HCT116 (cell line): ENCODE results near the gene OR51F1. TPM values are rescaled to one million over a fixed set of nuclear protein-coding genes. Genes with fewer than 3 reads are reported as not detected.

Experiments used
- ATAC-seq: fragments of 200-7000 bp; cut with Tn5 transposase; 2 replicates; pipeline ENCODE4 v1.9.1; 2020; ENCODE audit warnings: mild to moderate bottlenecking, moderate library complexity
- BruUV-seq: library from RNA; stranded (reverse); fragments of 400-500 nt; replicated peaks from 2 replicates; lab custom pipeline; 2021; lab: Mats Ljungman, UMichigan
- CTCF ChIA-PET: fragments of 300-600 bp; sonication (Branson Sonifier 250); formaldehyde crosslinking; loops from one replicate; lab custom pipeline; 2021; ENCODE audit warnings: antibody characterized with exemption; lab: Charles Lee
- POLR2A ChIA-PET: fragments of 300-600, 350-600 bp; sonication (Branson Sonifier 250); formaldehyde crosslinking; loops from one replicate; lab custom pipeline; 2021; ENCODE audit warnings: antibody characterized with exemption; lab: Charles Lee
- RAD21 ChIA-PET, 2 experiments: fragments of 300-600 bp; sonication (Branson Sonifier 250); formaldehyde crosslinking; loops; one replicate each; lab custom pipeline; 2023; ENCODE audit warnings: low total read pairs in 2 of 2; ENCODE audit not compliant: uncharacterized antibody in 2 of 2, unreplicated experiment in 2 of 2, low non-redundant PET in 1 of 2; lab: Charles Lee
- DNase-seq: peaks from one replicate; pipeline ENCODE4 v3.0.0-alpha.2; 2010; ENCODE audit warnings: low read depth, low spot score
- H2AFZ ChIP-seq: fragments of 200-600 bp; shearing (Covaris generic), sonication (generic); 2 replicates; pipeline ENCODE4 v1.6.1; 2017; ENCODE audit warnings: low read depth, mixed run types, mixed read lengths, antibody characterized with exemption, low read length; ENCODE audit not compliant: poor library complexity, severe bottlenecking
- H3K27ac ChIP-seq: 2 replicates; pipeline ENCODE4 v1.5.1; 2012; ENCODE audit warnings: low read depth, low read length
- H3K27me3 ChIP-seq: fragments of 200-600 bp; sonication (generic); 2 replicates; pipeline ENCODE4 v1.6.1; 2016; ENCODE audit warnings: mixed run types, low read length, mixed read lengths; ENCODE audit not compliant: insufficient read depth
- H3K36me3 ChIP-seq, 2 experiments: fragments of 200-500 bp in 1 of 2; fragments of 200-600 bp in 1 of 2; sonication (Bioruptor generic) in 1 of 2; sonication (generic) in 1 of 2; 2 replicates each; pipeline versions ENCODE4 v1.5.1 to v1.6.1; 2014 to 2016; ENCODE audit warnings: low read length in 2 of 2, inconsistent platforms in 1 of 2, mixed read lengths in 1 of 2, mixed run types in 1 of 2; ENCODE audit not compliant: insufficient read depth in 2 of 2, control insufficient read depth in 1 of 2
- H3K4me1 ChIP-seq, 2 experiments: fragments of 200-600 bp in 1 of 2; sonication (generic) in 1 of 2; 2 replicates each; pipeline versions ENCODE4 v1.5.1 to v1.6.1; 2012 to 2017; ENCODE audit warnings: low read length in 2 of 2, inconsistent platforms in 1 of 2, mild to moderate bottlenecking in 1 of 2, mixed read lengths in 1 of 2, mixed run types in 1 of 2, moderate library complexity in 1 of 2; ENCODE audit not compliant: insufficient read depth in 2 of 2, control insufficient read depth in 1 of 2
- H3K4me2 ChIP-seq: fragments of 200-600 bp; sonication (generic); 2 replicates; pipeline ENCODE4 v1.6.1; 2017; ENCODE audit warnings: mixed run types, low read length, mixed read lengths
- H3K4me3 ChIP-seq, 2 experiments: fragments of 200-600 bp in 1 of 2; sonication (generic) in 1 of 2; replicated peaks in 1 of 2; 2 replicates each; pipeline ENCODE4 v1.5.1; 2011 to 2016; ENCODE audit warnings: low read length in 2 of 2, control low read depth in 1 of 2, low read depth in 1 of 2, mild to moderate bottlenecking in 1 of 2, mixed read lengths in 1 of 2, mixed run types in 1 of 2
- H3K79me2 ChIP-seq: fragments of 200-600 bp; sonication (generic); 2 replicates; pipeline ENCODE4 v1.6.1; 2017; ENCODE audit warnings: mild to moderate bottlenecking, mixed run types, low read length, moderate library complexity, mixed read lengths; ENCODE audit not compliant: insufficient read depth
- H3K9ac ChIP-seq: fragments of 200-600 bp; sonication (generic); 2 replicates; pipeline ENCODE4 v1.6.1; 2016; ENCODE audit warnings: low read length, mixed read lengths
- H3K9me2 ChIP-seq: fragments of 200-600 bp; sonication (generic), shearing (Covaris generic); 2 replicates; pipeline ENCODE4 v1.6.1; 2017; ENCODE audit warnings: mixed run types, mild to moderate bottlenecking, moderate library complexity; ENCODE audit not compliant: insufficient read depth
- H3K9me3 ChIP-seq, 2 experiments: fragments of 200-500 bp in 1 of 2; fragments of 200-600 bp in 1 of 2; sonication (Bioruptor generic) in 1 of 2; sonication (generic) in 1 of 2; 2 replicates each; pipeline ENCODE4 v1.6.1; 2014 to 2017; ENCODE audit warnings: low read length in 2 of 2, mixed read lengths in 2 of 2, inconsistent platforms in 1 of 2, low read depth in 1 of 2, mild to moderate bottlenecking in 1 of 2, mixed run types in 1 of 2, moderate library complexity in 1 of 2; ENCODE audit not compliant: control insufficient read depth in 1 of 2, insufficient read depth in 1 of 2
- H4K20me1 ChIP-seq: fragments of 200-600 bp; sonication (generic), shearing (Covaris generic); 2 replicates; pipeline ENCODE4 v1.6.1; 2017; ENCODE audit warnings: mixed run types, mild to moderate bottlenecking, moderate library complexity; ENCODE audit not compliant: insufficient read depth
- CEBPB ChIP-seq: IDR thresholded peaks from 2 replicates; pipeline ENCODE4 v1.6.1; 2012; ENCODE audit warnings: low read depth
- EGR1 ChIP-seq: IDR thresholded peaks from 2 replicates; pipeline ENCODE4 v1.6.1; 2012; ENCODE audit warnings: low read depth
- ELF1 ChIP-seq: IDR thresholded peaks from 2 replicates; pipeline ENCODE4 v1.6.1; 2012; ENCODE audit warnings: low read depth, borderline replicate concordance
- EZH2 ChIP-seq: fragments of 200-600 bp; sonication (generic); IDR thresholded peaks from 2 replicates; pipeline ENCODE4 v1.6.1; 2017; ENCODE audit warnings: antibody characterized with exemption, mixed run types
- EZH2phosphoT487 ChIP-seq: fragments of 200-600 bp; IDR thresholded peaks from 2 replicates; pipeline ENCODE4 v1.6.1; 2018; ENCODE audit warnings: antibody characterized with exemption, borderline replicate concordance
- JUND ChIP-seq: IDR thresholded peaks from 2 replicates; pipeline ENCODE4 v1.6.1; 2012
- SIN3A ChIP-seq: IDR thresholded peaks from 2 replicates; pipeline ENCODE4 v1.6.1; 2012; ENCODE audit warnings: low read depth
- SP1 ChIP-seq: IDR thresholded peaks from 2 replicates; pipeline ENCODE4 v1.6.1; 2012; ENCODE audit warnings: low read depth
- SRF ChIP-seq: IDR thresholded peaks from 2 replicates; pipeline ENCODE4 v1.6.1; 2012; ENCODE audit warnings: low read depth
- TCF7L2 ChIP-seq: IDR thresholded peaks from 2 replicates; pipeline ENCODE4 v1.7.0; 2011; ENCODE audit warnings: borderline replicate concordance, inconsistent platforms; ENCODE audit not compliant: insufficient read depth, insufficient read length; ENCODE audit errors: extremely low read depth
- ZNF274 ChIP-seq: fragments of 200-500 bp; sonication (Bioruptor generic); IDR thresholded peaks from 2 replicates; pipeline ENCODE4 v1.6.1; 2014; ENCODE audit warnings: mild to moderate bottlenecking, low read depth, low read length, inconsistent platforms
- intact Hi-C: fragments of 100-400 bp; cut with micrococcal nuclease; formaldehyde crosslinking; loops from 2 replicates; pipeline ENCODE4 v1.10.0; 2022
- total RNA-seq: library from RNA; stranded (reverse); gene quantifications from one replicate; pipeline ENCODE4 v1.2.1, GENCODE V29; 2021; ENCODE audit not compliant: unreplicated experiment
- TF ChIP-seq, protein P1 (sequence below): IDR thresholded peaks from 2 replicates; pipeline ENCODE4 v1.6.1; 2011; ENCODE audit warnings: mild to moderate bottlenecking, low read length, moderate library complexity; ENCODE audit not compliant: insufficient replicate concordance; ENCODE audit errors: extremely low read depth
- TF ChIP-seq, protein P2 (sequence below): IDR thresholded peaks from 2 replicates; pipeline ENCODE4 v1.6.1; 2012
- TF ChIP-seq, protein P3 (sequence below): IDR thresholded peaks from 2 replicates; pipeline ENCODE4 v1.6.1; 2012
- TF ChIP-seq, protein P4 (sequence below), 3 experiments: fragments of 200-600 bp in 1 of 3; sonication (generic) in 1 of 3; IDR thresholded peaks in 2 of 3; conservative IDR thresholded peaks in 1 of 3; 2 replicates each; pipeline ENCODE4 v1.5.1; 2012 to 2017; ENCODE audit warnings: low read depth in 2 of 3, low read length in 2 of 3, antibody characterized with exemption in 1 of 3, borderline replicate concordance in 1 of 3, control low read depth in 1 of 3, mild to moderate bottlenecking in 1 of 3, mixed read lengths in 1 of 3, mixed run types in 1 of 3, moderate library complexity in 1 of 3; ENCODE audit not compliant: insufficient read depth in 1 of 3

Gene OR51F1
- total RNA-seq, 1 experiment from 2014 or later: not detected

DNA sequence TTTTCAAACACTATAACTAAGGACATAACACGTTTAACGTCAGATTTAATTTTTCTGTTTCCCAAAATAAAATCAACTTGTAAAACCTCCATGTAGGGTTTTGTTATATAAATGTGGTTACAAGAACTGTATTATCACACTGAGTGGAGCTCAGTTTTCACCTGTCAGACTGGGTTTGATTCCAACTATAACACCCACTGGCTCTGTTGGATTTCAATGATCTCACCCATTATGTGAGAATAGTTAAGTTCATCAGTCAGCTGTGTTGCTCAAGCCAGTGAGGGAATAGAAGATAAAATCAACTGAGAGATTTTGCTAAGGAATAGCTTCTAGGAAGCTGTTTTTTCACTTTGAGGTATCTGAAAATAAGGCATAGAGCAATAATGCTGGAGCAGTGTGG is 39.5 kb upstream of the OR51F1 start:
- intact Hi-C loops: no loop called here
- no peaks in the 10 kb centered on the region for H3K79me2 ChIP-seq
- ChIA-PET POLR2A (no interaction called here), RAD21 (no interaction called here), CTCF (no interaction called here)
- no peak overlapping the region for H3K4me3 ChIP-seq
- H3K4me2 ChIP-seq: no peak overlapping the region
- no peaks in the 10 kb centered on the region for H3K9me3 ChIP-seq
- no peaks in the 10 kb centered on the region; the same call in 1 of the 2 replicates for H4K20me1 ChIP-seq
- H3K27me3 ChIP-seq: peaks cover 21% of the 10 kb centered on the region
- no peak for TF ChIP-seq EGR1
- TF ChIP-seq, protein P1, sequence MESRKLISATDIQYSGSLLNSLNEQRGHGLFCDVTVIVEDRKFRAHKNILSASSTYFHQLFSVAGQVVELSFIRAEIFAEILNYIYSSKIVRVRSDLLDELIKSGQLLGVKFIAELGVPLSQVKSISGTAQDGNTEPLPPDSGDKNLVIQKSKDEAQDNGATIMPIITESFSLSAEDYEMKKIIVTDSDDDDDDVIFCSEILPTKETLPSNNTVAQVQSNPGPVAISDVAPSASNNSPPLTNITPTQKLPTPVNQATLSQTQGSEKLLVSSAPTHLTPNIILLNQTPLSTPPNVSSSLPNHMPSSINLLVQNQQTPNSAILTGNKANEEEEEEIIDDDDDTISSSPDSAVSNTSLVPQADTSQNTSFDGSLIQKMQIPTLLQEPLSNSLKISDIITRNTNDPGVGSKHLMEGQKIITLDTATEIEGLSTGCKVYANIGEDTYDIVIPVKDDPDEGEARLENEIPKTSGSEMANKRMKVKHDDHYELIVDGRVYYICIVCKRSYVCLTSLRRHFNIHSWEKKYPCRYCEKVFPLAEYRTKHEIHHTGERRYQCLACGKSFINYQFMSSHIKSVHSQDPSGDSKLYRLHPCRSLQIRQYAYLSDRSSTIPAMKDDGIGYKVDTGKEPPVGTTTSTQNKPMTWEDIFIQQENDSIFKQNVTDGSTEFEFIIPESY: no peak
- no peak for TF ChIP-seq JUND
- no peak for TF ChIP-seq SRF
- TF ChIP-seq, protein P2, sequence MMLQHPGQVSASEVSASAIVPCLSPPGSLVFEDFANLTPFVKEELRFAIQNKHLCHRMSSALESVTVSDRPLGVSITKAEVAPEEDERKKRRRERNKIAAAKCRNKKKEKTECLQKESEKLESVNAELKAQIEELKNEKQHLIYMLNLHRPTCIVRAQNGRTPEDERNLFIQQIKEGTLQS: no peak
- TF ChIP-seq, protein P3, sequence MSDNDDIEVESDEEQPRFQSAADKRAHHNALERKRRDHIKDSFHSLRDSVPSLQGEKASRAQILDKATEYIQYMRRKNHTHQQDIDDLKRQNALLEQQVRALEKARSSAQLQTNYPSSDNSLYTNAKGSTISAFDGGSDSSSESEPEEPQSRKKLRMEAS: no peak
- no peak for TF ChIP-seq EZH2phosphoT487
- H3K9ac ChIP-seq: no peak overlapping the region
- no peaks in the 10 kb centered on the region for H3K4me1 ChIP-seq
- ATAC-seq: no peak
- H3K36me3 ChIP-seq: no peaks in the 10 kb centered on the region
- no peak for DNase-seq
- no peak overlapping the region for H3K27ac ChIP-seq
- H3K9me2 ChIP-seq: no peaks in the 10 kb centered on the region
- no peak overlapping the region for H2AFZ ChIP-seq
- no TSS peak for BruUV-seq

DNA sequence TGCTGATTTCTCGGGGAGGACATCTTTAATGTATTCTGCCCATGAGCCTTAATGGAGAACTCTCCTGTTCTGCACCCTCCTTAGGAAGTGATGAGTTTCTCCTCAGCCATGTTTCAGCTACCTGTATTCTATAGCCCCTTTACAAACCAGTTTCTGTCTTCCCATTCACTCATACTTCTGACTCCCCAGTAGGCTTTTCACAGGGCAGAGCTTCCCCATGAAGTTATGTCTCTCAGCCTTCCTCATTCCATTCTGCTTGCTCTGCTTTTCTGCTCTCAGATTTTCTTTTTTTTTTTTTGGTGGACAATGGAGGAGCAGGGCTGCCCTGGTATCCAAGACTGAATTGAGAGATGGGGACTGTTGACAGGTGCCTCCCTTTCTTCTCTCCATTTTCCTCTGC is 38.7 kb upstream of the OR51F1 start:
- CTCF ChIA-PET: no interaction called here
- no peaks in the 10 kb centered on the region for H4K20me1 ChIP-seq
- DNase-seq (no peak), ATAC-seq (no peak)
- no peak overlapping the region for H3K4me2 ChIP-seq
- no peaks in the 10 kb centered on the region for H3K36me3 ChIP-seq
- RAD21 ChIA-PET: no interaction called here
- no peaks in the 10 kb centered on the region for H3K9me3 ChIP-seq
- H3K4me3 ChIP-seq: no peak overlapping the region
- H3K4me1 ChIP-seq: no peaks in the 10 kb centered on the region
- no peak overlapping the region for H2AFZ ChIP-seq
- H3K79me2 ChIP-seq: no peaks in the 10 kb centered on the region
- H3K27me3 ChIP-seq: peaks cover 17% of the 10 kb centered on the region
- BruUV-seq: no TSS peak
- no peak overlapping the region for H3K9ac ChIP-seq
- H3K27ac ChIP-seq: no peak overlapping the region
- H3K9me2 ChIP-seq: no peaks in the 10 kb centered on the region
- POLR2A ChIA-PET: no interaction called here
- intact Hi-C loops: no loop called here
- TF ChIP-seq CEBPB (no peak), TCF7L2 (no peak), EZH2 (no peak), ZNF274 (no peak), ELF1 (no peak), SP1 (no peak), SIN3A (no peak)
- TF ChIP-seq, protein P4, sequence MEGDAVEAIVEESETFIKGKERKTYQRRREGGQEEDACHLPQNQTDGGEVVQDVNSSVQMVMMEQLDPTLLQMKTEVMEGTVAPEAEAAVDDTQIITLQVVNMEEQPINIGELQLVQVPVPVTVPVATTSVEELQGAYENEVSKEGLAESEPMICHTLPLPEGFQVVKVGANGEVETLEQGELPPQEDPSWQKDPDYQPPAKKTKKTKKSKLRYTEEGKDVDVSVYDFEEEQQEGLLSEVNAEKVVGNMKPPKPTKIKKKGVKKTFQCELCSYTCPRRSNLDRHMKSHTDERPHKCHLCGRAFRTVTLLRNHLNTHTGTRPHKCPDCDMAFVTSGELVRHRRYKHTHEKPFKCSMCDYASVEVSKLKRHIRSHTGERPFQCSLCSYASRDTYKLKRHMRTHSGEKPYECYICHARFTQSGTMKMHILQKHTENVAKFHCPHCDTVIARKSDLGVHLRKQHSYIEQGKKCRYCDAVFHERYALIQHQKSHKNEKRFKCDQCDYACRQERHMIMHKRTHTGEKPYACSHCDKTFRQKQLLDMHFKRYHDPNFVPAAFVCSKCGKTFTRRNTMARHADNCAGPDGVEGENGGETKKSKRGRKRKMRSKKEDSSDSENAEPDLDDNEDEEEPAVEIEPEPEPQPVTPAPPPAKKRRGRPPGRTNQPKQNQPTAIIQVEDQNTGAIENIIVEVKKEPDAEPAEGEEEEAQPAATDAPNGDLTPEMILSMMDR (IDR thresholded peaks at IDR 0.05 in 2 of 3, conservative IDR thresholded peaks at IDR 0.05 in 1 of 3; ENCODE audit: borderline replicate concordance in 1 of 3, insufficient read depth in 1 of 3, low read depth in 2 of 3, low read length in 2 of 3): no peak
- TF ChIP-seq, protein P2: no peak
- TF ChIP-seq, protein P3: no peak
